ENCODE measurements around the gene DES. TPM values are rescaled to one million over a fixed set of nuclear protein-coding genes. Genes with fewer than 3 reads are reported as not detected.

The DES gene
- total RNA-seq, 2 experiments from 2014 or later = not detected

- Mint-ChIP-seq H3K9me3 (no peaks in the 10 kb centered on the region), H3K27ac (no peak overlapping the region), H3K36me3 (ENCODE audit: low read depth) (no peaks in the 10 kb centered on the region), H3K27me3 (ENCODE audit: low read depth) (no peaks in the 10 kb centered on the region), H3K4me1 (ENCODE audit: low read depth) (no peaks in the 10 kb centered on the region), H3K4me3 (no peak overlapping the region)
- DNase-seq = no peak
- intact Hi-C loops (cut with micrococcal nuclease) = no loop called here
- CTCF ChIA-PET = interaction anchor here (0.9 to 1.7 kb wide), 4 partner anchors 9 to 76 kb away, joined by 3 to 5 read pairs (median 4); no protein-coding TSS in a partner anchor
Observed at GRCh38 chr2:219466816-219467735, 48.9 kb downstream of the DES start.

DNA sequence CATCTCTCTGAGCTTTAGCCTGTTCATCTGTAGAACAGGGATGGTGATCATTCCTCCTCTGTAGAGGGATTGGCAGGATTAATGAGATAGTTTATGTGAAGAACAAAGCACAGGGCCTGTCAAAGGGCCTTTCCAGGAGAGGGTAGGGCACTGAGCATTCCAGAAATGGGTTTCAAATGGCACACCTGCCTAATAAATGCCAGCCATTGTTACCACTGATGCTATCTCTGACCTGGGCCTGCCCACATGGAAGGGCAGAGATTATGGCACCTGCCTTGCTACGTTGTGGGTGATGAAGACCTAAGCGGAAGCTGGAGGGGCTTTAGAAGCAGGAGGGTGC is 49.5 kb downstream of the DES start:
- no peaks in the 10 kb centered on the region for H3K4me1 Mint-ChIP-seq (ENCODE audit: low read depth)
- DNase-seq = no peak
- H3K27me3 Mint-ChIP-seq (ENCODE audit: low read depth) = no peaks in the 10 kb centered on the region
- CTCF ChIA-PET = interaction anchor here (0.9 to 1.7 kb wide), 4 partner anchors 9 to 77 kb away, joined by 3 to 5 read pairs (median 4); no protein-coding TSS in a partner anchor
- H3K36me3 Mint-ChIP-seq (ENCODE audit: low read depth) = no peaks in the 10 kb centered on the region
- intact Hi-C loops (cut with micrococcal nuclease) = no loop called here
- no peaks in the 10 kb centered on the region for H3K9me3 Mint-ChIP-seq
- H3K4me3 Mint-ChIP-seq = no peak overlapping the region
- no peak overlapping the region for H3K27ac Mint-ChIP-seq

GRCh38 chr2:219468410-219469185 is 50.4 kb downstream of the DES start:
- no peak overlapping the region for H3K4me3 Mint-ChIP-seq
- no peaks in the 10 kb centered on the region for H3K9me3 Mint-ChIP-seq
- H3K27ac Mint-ChIP-seq = no peak overlapping the region
- H3K4me1 Mint-ChIP-seq (ENCODE audit: low read depth) = no peaks in the 10 kb centered on the region
- intact Hi-C loops (cut with micrococcal nuclease) = no loop called here
- H3K27me3 Mint-ChIP-seq (ENCODE audit: low read depth) = no peaks in the 10 kb centered on the region
- H3K36me3 Mint-ChIP-seq (ENCODE audit: low read depth) = no peaks in the 10 kb centered on the region
- DNase-seq = no peak
- CTCF ChIA-PET = interaction anchor here (1.7 kb wide), 1 partner anchor 61 kb away, joined by 5 read pairs; no protein-coding TSS in a partner anchor

DNA sequence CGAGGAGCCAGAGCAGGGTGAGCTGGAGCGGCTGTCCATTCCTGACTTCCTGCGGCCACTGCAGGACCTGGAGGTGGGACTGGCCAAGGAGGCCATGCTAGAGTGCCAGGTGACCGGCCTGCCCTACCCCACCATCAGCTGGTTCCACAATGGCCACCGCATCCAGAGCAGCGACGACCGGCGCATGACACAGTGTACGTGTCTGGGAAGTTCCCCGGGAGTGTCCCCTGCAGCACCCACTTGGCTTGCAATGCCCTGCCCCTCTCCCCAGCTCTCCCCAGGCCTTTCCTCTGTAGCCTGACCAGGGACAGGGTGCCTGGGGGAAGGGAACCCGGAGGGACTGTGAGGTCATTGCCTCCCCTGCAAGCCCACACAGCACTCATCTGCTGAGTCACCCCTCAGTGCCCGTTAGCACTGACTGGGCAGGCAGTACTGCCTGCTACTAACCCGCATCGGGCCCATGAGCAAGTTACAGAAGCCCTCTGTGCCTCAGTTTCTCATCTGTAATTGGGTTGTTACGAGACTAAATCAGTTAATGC is 51.1 kb downstream of the DES start:
- Mint-ChIP-seq H3K4me3 (no peak overlapping the region), H3K4me1 (ENCODE audit: low read depth) (no peaks in the 10 kb centered on the region), H3K9me3 (no peaks in the 10 kb centered on the region), H3K27me3 (ENCODE audit: low read depth) (no peaks in the 10 kb centered on the region), H3K36me3 (ENCODE audit: low read depth) (no peaks in the 10 kb centered on the region), H3K27ac (no peak overlapping the region)
- no peak for DNase-seq
- CTCF ChIA-PET = interaction anchor here (1.4 kb wide), 1 partner anchor 60 kb away, joined by 7 read pairs; no protein-coding TSS in a partner anchor
- intact Hi-C loops (cut with micrococcal nuclease) = no loop called here

GRCh38 chr2:219470429-219470828 is 52.3 kb downstream of the DES start:
- CTCF ChIA-PET = interaction anchor here (1.4 kb wide), 1 partner anchor 59 kb away, joined by 7 read pairs; no protein-coding TSS in a partner anchor
- no peak for DNase-seq
- intact Hi-C loops (cut with micrococcal nuclease) = no loop called here
- no peaks in the 10 kb centered on the region for H3K4me1 Mint-ChIP-seq (ENCODE audit: low read depth)
- H3K27me3 Mint-ChIP-seq (ENCODE audit: low read depth) = no peaks in the 10 kb centered on the region
- no peaks in the 10 kb centered on the region for H3K9me3 Mint-ChIP-seq
- H3K4me3 Mint-ChIP-seq = no peak overlapping the region
- no peak overlapping the region for H3K27ac Mint-ChIP-seq
- H3K36me3 Mint-ChIP-seq (ENCODE audit: low read depth) = no peaks in the 10 kb centered on the region

GRCh38 chr2:219471476-219472371 is 53.5 kb downstream of the DES start:
- intact Hi-C loops (cut with micrococcal nuclease) = no loop called here
- CTCF ChIA-PET = interaction anchor here (0.7 kb wide), 1 partner anchor 11 kb away, joined by 3 read pairs; no protein-coding TSS in a partner anchor
- H3K27ac Mint-ChIP-seq = no peak overlapping the region
- peaks cover 4% of the 10 kb centered on the region for H3K4me1 Mint-ChIP-seq (ENCODE audit: low read depth)
- no peak overlapping the region for H3K4me3 Mint-ChIP-seq
- no peaks in the 10 kb centered on the region for H3K36me3 Mint-ChIP-seq (ENCODE audit: low read depth)
- peaks cover 2% of the 10 kb centered on the region for H3K27me3 Mint-ChIP-seq (ENCODE audit: low read depth)
- DNase-seq = no peak
- no peaks in the 10 kb centered on the region for H3K9me3 Mint-ChIP-seq

- CTCF ChIA-PET = interaction anchor here (0.7 to 1.2 kb wide), 2 partner anchors 10 to 27 kb away, joined by 3 read pairs; no protein-coding TSS in a partner anchor
- H3K27me3 Mint-ChIP-seq (ENCODE audit: low read depth) = peaks cover 2% of the 10 kb centered on the region
- H3K9me3 Mint-ChIP-seq = no peaks in the 10 kb centered on the region
- no peak for DNase-seq
- H3K4me3 Mint-ChIP-seq = no peak overlapping the region
- no peaks in the 10 kb centered on the region for H3K36me3 Mint-ChIP-seq (ENCODE audit: low read depth)
- peaks cover 4% of the 10 kb centered on the region for H3K4me1 Mint-ChIP-seq (ENCODE audit: low read depth)
- intact Hi-C loops (cut with micrococcal nuclease) = no loop called here
- no peak overlapping the region for H3K27ac Mint-ChIP-seq
Observed at GRCh38 chr2:219472629-219473187, 54.5 kb downstream of the DES start.

DNA sequence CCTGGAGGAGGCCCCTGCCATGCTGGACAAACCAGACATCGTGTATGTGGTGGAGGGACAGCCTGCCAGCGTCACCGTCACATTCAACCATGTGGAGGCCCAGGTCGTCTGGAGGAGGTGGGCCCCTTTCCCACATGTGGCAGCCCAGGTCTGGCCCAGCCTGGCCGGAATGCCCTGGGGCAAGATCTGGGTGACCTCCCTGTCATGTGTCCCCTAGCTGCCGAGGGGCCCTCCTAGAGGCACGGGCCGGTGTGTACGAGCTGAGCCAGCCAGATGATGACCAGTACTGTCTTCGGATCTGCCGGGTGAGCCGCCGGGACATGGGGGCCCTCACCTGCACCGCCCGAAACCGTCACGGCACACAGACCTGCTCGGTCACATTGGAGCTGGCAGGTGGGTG is 55.3 kb downstream of the DES start:
- CTCF ChIA-PET = interaction anchor here (1.2 to 5.8 kb wide), 3 partner anchors 22 to 55 kb away, joined by 3 to 73 read pairs (median 7); no protein-coding TSS in a partner anchor
- Mint-ChIP-seq H3K27ac (no peak overlapping the region), H3K4me1 (ENCODE audit: low read depth) (peaks cover 4% of the 10 kb centered on the region), H3K27me3 (ENCODE audit: low read depth) (peaks cover 2% of the 10 kb centered on the region), H3K36me3 (ENCODE audit: low read depth) (no peaks in the 10 kb centered on the region), H3K9me3 (no peaks in the 10 kb centered on the region), H3K4me3 (no peak overlapping the region)
- no peak for DNase-seq
- intact Hi-C loops (cut with micrococcal nuclease) = no loop called here

DNA sequence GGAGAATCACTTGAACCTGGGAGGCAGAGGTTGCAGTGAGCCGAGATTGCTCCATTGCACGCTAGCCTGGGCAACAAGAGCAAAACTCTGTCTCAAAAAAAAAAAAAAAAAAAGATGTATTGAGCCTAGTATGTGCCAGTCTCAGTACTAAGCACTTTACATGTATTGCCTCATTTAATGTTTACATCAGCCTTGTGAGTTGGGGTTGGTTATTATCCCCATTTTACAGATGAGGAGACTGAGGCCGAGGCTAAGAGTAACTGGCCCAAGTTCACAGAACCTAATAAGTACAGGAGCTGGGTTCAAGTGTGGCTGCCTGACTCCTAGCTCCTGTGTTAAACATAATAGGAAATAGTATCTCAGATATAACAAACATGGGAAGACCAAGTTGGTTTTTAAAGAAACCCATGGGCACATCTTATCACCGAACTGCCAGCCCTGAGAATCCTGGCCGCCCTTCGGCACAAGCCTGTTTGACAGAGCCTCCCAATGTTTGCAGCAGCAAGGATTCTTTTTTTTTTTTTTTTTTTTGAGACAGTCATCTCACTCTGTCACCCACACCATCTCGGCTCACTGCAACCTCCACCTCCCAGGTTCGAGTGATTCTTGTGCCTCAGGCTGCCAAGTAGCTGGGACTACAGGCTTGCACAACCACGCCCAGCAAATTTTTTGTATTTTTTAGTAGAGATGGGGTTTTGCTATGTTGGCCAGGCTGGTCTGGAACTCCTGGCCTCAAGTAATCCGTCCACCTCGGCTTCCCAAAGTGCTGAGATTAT is 56.3 kb downstream of the DES start:
- peaks cover 2% of the 10 kb centered on the region for H3K27me3 Mint-ChIP-seq (ENCODE audit: low read depth)
- H3K27ac Mint-ChIP-seq = no peak overlapping the region
- H3K36me3 Mint-ChIP-seq (ENCODE audit: low read depth) = no peaks in the 10 kb centered on the region
- CTCF ChIA-PET = interaction anchor here (0.6 to 5.8 kb wide), 3 partner anchors 21 to 146 kb away, joined by 3 to 73 read pairs (median 7); no protein-coding TSS in a partner anchor
- H3K4me3 Mint-ChIP-seq = no peak overlapping the region
- DNase-seq = no peak
- H3K9me3 Mint-ChIP-seq = no peaks in the 10 kb centered on the region
- H3K4me1 Mint-ChIP-seq (ENCODE audit: low read depth) = peaks cover 4% of the 10 kb centered on the region
- intact Hi-C loops (cut with micrococcal nuclease) = no loop called here

DNA sequence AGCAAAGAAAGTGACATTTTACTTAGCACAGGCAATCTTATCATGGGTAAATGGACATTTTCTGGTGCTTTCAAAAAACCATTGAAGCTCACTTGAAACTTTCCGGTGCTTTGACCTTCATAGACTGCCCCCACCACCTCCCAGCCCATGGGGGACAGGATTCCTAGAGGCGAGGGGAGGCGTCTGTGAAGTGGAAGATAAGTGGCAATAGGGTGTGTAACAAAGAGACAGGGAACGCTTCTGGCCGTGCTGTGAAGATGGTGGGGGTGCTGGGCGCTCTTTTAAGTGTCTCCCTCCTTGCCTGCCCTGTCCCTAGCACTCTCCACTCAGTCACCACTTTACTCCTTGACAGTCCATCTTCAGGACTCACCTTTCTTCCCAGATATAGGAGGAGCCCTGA is 57.1 kb downstream of the DES start:
- peaks cover 4% of the 10 kb centered on the region for H3K4me1 Mint-ChIP-seq (ENCODE audit: low read depth)
- H3K9me3 Mint-ChIP-seq = no peaks in the 10 kb centered on the region
- H3K4me3 Mint-ChIP-seq = no peak overlapping the region
- intact Hi-C loops (cut with micrococcal nuclease) = no loop called here
- H3K27me3 Mint-ChIP-seq (ENCODE audit: low read depth) = peaks cover 2% of the 10 kb centered on the region
- no peaks in the 10 kb centered on the region for H3K36me3 Mint-ChIP-seq (ENCODE audit: low read depth)
- no peak for DNase-seq
- H3K27ac Mint-ChIP-seq = no peak overlapping the region
- CTCF ChIA-PET = interaction anchor here (0.7 to 5.8 kb wide), 4 partner anchors 20 to 73 kb away, joined by 3 to 73 read pairs (median 6); no protein-coding TSS in a partner anchor
